Activated CD8-positive, alpha-beta T cell treated with anti-CD3 and anti-CD28 coated beads, Interleukin-2, amount 10 ng/mL, durations not matched to agents 7 days and 5 days (primary cell): ENCODE measurements around the gene MTUS2. TPM values are rescaled to one million over a fixed set of nuclear protein-coding genes. Genes with fewer than 3 reads are reported as not detected.

Experiments
- ATAC-seq: fragments of 150-1000 bp; cut with Tn5 transposase; one replicate; pipeline ENCODE4 v1.10.0; 2021; ENCODE audit warnings: moderate library complexity
- CTCF ChIA-PET: fragments of 350-600 bp; sonication (Branson Sonifier 250); formaldehyde crosslinking; loops from one replicate; lab custom pipeline; 2021; ENCODE audit warnings: antibody characterized with exemption; lab: Charles Lee
- POLR2A ChIA-PET: fragments of 350-600 bp; sonication (Branson Sonifier 250); formaldehyde crosslinking; loops from one replicate; lab custom pipeline; 2021; ENCODE audit warnings: antibody characterized with exemption; lab: Charles Lee
- DNase-seq: peaks from one replicate; pipeline ENCODE4 v3.0.0-alpha.2; 2020
- H3K27ac Mint-ChIP-seq: one replicate; pipeline ENCODE4 v1.8.0; 2021; ENCODE audit warnings: mild to moderate bottlenecking, mixed read lengths
- H3K27me3 Mint-ChIP-seq: one replicate; pipeline ENCODE4 v1.8.0; 2021; ENCODE audit warnings: low read depth, mixed read lengths
- H3K36me3 Mint-ChIP-seq: one replicate; pipeline ENCODE4 v1.8.0; 2021; ENCODE audit warnings: low read depth, mixed read lengths
- H3K4me1 Mint-ChIP-seq: one replicate; pipeline ENCODE4 v1.8.0; 2021; ENCODE audit warnings: low read depth, mixed read lengths
- H3K4me3 Mint-ChIP-seq: one replicate; pipeline ENCODE4 v1.8.0; 2021; ENCODE audit warnings: mild to moderate bottlenecking, mixed read lengths
- H3K9me3 Mint-ChIP-seq: one replicate; pipeline ENCODE4 v1.8.0; 2022; ENCODE audit warnings: mixed read lengths; ENCODE audit not compliant: insufficient read depth
- total RNA-seq, 2 experiments: library from RNA; stranded (reverse); gene quantifications; one replicate each; pipeline ENCODE4 v1.2.3, GENCODE V29; 2021

MTUS2 gene
- total RNA-seq, result not detected

DNA sequence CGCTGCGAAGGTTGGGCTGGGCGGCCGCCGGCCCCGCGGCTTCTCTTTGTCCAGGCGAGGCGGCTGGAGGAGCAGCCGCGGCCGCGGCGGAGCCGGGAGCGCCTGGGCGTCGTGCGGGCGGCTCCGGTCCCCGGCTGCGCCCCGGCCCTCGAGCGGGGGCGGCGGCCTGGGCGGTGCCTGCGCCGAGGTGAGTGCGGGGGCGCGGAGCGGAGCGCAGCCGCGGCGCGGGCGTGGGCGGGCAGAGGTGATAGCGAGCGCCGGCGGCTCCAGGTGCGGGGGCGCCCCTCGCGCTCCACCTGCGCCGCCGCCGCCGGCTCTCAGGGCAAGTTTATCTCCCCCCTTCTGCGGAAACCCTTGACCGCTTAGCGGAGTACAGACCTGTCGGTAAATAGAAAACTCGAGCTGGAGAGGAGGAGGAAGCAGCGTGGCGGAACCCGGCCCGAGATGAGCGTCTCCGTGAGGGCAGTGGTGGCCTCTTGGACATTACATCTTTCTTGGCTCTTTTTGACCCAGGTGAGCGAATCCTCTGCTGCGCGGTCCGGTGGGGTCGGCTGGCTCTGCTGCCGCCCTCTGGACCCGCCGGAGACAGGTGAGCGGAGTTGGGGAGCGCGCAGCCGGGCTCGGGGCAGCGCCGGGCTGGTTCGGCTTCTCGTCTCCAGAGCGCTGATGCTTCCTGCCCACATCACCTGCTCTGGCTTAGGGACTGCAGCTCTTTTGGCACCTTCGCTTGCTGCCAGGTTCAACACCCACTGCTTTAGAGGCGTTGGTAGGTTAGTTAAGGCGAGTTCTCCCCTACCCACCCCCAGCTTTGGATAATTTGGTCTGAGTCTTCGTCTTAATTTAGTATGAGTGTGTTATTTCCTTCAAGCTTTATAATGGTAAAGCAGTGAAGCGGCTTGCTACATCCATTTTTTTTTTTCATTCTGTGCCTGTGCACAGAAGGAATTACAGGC, at the start of gene MTUS2:
Gene MTUS2 (plus strand): TSS at position 241 of the 953 bp plus-strand sequence.
- POLR2A ChIA-PET, result no interaction called here
- CTCF ChIA-PET, result interaction anchor here (0.6 to 0.7 kb wide), 2 partner anchors 9 to 16 kb away, joined by 3 read pairs; no protein-coding TSS in a partner anchor
- Mint-ChIP-seq H3K27ac (no peak within 1 kb of the TSS), H3K9me3 (peaks cover 4% of the 10 kb centered on the region), H3K4me1 (peaks cover 4% of the 10 kb centered on the region), H3K27me3 (peaks cover 43% of the 10 kb centered on the region), H3K36me3 (no peaks in the 10 kb centered on the region), H3K4me3 (peak within 1 kb of the TSS; percentile 50)
- ATAC-seq (peak; percentile 41), DNase-seq (peak; percentile 22)

- ChIA-PET POLR2A (no interaction called here), CTCF (no interaction called here)
- H3K9me3 Mint-ChIP-seq, result peaks cover 8% of the 10 kb centered on the region
- no peak for ATAC-seq
- H3K4me1 Mint-ChIP-seq, result no peaks in the 10 kb centered on the region
- no peak for DNase-seq
- no peak overlapping the region for H3K27ac Mint-ChIP-seq
- peaks cover under 1% of the 10 kb centered on the region for H3K36me3 Mint-ChIP-seq
- H3K4me3 Mint-ChIP-seq, result no peak overlapping the region
- peaks cover 20% of the 10 kb centered on the region for H3K27me3 Mint-ChIP-seq
Observed at GRCh38 chr13:28778308-28779215, 41.6 kb upstream of the MTUS2 start.

GRCh38 chr13:28792992-28793391, 27.1 kb upstream of the MTUS2 start:
- Mint-ChIP-seq H3K36me3 (no peaks in the 10 kb centered on the region), H3K9me3 (no peaks in the 10 kb centered on the region), H3K27me3 (peaks cover 41% of the 10 kb centered on the region), H3K4me1 (peaks cover 5% of the 10 kb centered on the region), H3K27ac (no peak overlapping the region), H3K4me3 (no peak overlapping the region)
- CTCF ChIA-PET, result no interaction called here
- POLR2A ChIA-PET, result no interaction called here
- DNase-seq, result no peak
- ATAC-seq, result no peak

DNA sequence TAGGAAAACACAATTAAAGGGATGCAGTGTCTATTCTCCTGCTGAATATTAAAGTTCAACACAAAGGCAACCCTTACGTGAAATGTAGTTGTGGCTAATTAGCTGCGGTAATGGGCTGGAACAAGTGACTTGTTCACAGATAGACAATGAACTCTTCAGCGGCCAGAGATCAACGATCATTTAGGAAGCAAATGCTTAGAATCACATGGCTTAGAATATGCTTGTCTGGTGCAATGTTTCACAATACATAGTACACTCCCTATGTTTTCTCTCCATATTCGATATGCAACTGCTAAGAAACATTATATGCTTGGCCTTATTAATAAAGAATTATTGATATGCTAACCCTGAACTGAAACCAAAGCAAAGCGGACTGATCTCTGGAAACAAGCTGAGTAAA, 25.7 kb upstream of the MTUS2 start:
- ATAC-seq (no peak), DNase-seq (no peak)
- peaks cover 5% of the 10 kb centered on the region for H3K4me1 Mint-ChIP-seq
- no peak overlapping the region for H3K27ac Mint-ChIP-seq
- ChIA-PET POLR2A (no interaction called here), CTCF (no interaction called here)
- no peak overlapping the region for H3K4me3 Mint-ChIP-seq
- H3K36me3 Mint-ChIP-seq, result no peaks in the 10 kb centered on the region
- H3K27me3 Mint-ChIP-seq, result peaks cover 45% of the 10 kb centered on the region
- no peaks in the 10 kb centered on the region for H3K9me3 Mint-ChIP-seq

GRCh38 chr13:28796938-28797257, 23.2 kb upstream of the MTUS2 start:
- CTCF ChIA-PET, result interaction anchor here (0.8 to 1.1 kb wide), 12 partner anchors 13 to 520 kb away, joined by 3 to 10 read pairs (median 4); partner anchors contain the start of gene POMP
- POLR2A ChIA-PET, result no interaction called here
- Mint-ChIP-seq H3K36me3 (no peaks in the 10 kb centered on the region), H3K9me3 (no peaks in the 10 kb centered on the region), H3K4me1 (peaks cover 5% of the 10 kb centered on the region), H3K4me3 (no peak overlapping the region), H3K27ac (no peak overlapping the region), H3K27me3 (peaks cover 30% of the 10 kb centered on the region)
- DNase-seq (no peak), ATAC-seq (no peak)

GRCh38 chr13:28805193-28805819, 14.8 kb upstream of the MTUS2 start:
- no peaks in the 10 kb centered on the region for H3K36me3 Mint-ChIP-seq
- POLR2A ChIA-PET, result no interaction called here

DNA sequence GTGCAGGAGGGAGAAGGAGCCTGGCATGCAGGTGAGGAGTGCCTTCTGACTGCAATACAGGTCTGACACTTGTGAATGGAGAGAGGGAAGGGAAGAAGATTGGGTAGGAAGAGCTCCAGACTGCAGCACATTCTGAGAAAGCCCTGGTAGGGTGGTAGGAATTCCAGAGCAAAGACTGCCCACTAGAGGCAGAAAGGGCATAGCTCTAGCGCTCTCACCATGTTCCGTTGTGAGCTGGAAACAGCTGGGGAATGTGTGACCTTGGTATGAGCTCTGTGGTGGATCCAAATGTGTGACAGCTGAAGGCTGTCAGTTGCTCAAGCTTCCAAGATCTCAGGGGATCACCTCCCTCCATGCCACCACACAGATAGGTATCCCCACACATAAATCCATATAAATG, 2.9 kb upstream of the MTUS2 start:
- H3K4me1 Mint-ChIP-seq, result peaks cover 4% of the 10 kb centered on the region
- no peaks in the 10 kb centered on the region for H3K36me3 Mint-ChIP-seq
- H3K9me3 Mint-ChIP-seq, result peaks cover 4% of the 10 kb centered on the region
- ChIA-PET CTCF (no interaction called here), POLR2A (no interaction called here)
- DNase-seq (no peak), ATAC-seq (no peak)
- no peak overlapping the region for H3K4me3 Mint-ChIP-seq
- no peak overlapping the region for H3K27ac Mint-ChIP-seq
- H3K27me3 Mint-ChIP-seq, result peaks cover 37% of the 10 kb centered on the region

More at GRCh38 chr13:28805193-28805819, 14.8 kb upstream of the MTUS2 start:
- Mint-ChIP-seq H3K9me3 (peaks cover 7% of the 10 kb centered on the region), H3K4me3 (no peak overlapping the region), H3K27me3 (peaks cover 14% of the 10 kb centered on the region), H3K4me1 (no peaks in the 10 kb centered on the region), H3K27ac (no peak overlapping the region)
- ATAC-seq (no peak), DNase-seq (peak; percentile 40)
- CTCF ChIA-PET, result no interaction called here

DNA sequence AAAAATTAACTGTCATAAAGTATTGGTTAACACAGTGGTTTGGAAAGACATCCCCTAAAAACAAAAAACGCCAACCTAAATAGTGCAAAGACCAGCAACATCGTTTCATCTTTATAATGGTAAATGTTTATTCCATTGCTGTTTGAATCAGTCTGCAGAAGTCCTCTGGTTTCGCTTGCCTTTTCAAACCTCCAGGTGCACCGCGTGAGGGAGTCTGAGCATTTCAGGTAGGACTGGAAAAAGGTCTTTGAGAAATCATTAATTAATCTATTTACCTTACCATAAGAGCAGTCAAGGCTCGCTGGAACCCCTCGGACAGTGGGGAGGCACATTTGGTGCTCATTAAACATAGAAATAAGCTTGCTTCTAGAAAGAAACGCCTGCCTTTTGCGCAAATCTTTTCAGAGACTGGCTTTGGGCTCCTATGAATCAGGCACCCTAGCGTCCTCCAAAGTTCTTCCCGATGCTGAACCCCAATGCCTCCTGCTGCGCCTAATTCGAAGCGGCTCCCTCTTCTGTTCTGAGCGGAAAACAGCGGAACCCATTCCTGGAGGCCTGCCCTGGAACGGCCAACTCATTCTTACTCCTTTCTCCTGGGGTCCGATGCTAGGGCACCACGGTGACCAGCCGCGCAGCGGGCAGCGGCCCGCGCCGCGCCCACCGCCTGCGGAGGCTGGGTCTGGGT, 951 bp upstream of the MTUS2 start:
- no peak overlapping the region for H3K27ac Mint-ChIP-seq
- ATAC-seq (no peak), DNase-seq (no peak)
- CTCF ChIA-PET, result interaction anchor here (0.7 to 1.0 kb wide), 2 partner anchors 12 to 68 kb away, joined by 3 to 4 read pairs; no protein-coding TSS in a partner anchor
- POLR2A ChIA-PET, result no interaction called here
- H3K36me3 Mint-ChIP-seq, result no peaks in the 10 kb centered on the region
- peaks cover 46% of the 10 kb centered on the region for H3K27me3 Mint-ChIP-seq
- peaks cover 4% of the 10 kb centered on the region for H3K4me1 Mint-ChIP-seq
- H3K4me3 Mint-ChIP-seq, result peak overlapping the region; percentile 18
- peaks cover 4% of the 10 kb centered on the region for H3K9me3 Mint-ChIP-seq

DNA sequence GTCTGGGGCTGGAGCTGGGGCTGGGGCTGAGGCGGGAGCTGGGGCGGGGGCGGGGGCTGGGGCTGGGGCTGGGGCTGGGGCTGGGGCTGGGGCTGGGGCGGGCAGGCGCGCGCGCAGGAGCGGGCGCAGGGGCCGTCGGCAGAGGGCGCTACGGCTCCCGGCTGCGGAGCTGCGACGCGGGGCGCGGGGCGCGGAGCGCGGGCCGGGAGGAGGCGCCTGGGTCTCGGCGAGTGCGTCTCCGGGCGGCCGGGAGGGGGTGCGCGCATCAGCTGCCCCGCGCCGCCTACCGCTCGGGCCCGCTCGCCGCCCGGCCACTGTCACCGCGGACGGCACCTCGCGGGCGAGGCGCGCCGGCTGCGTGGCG, 422 bp upstream of the MTUS2 start:
- H3K9me3 Mint-ChIP-seq, result peaks cover 4% of the 10 kb centered on the region
- peaks cover 46% of the 10 kb centered on the region for H3K27me3 Mint-ChIP-seq
- ATAC-seq, result peak; percentile 90
- peaks cover 4% of the 10 kb centered on the region for H3K4me1 Mint-ChIP-seq
- CTCF ChIA-PET, result interaction anchor here (0.6 to 0.7 kb wide), 3 partner anchors 10 to 17 kb away, joined by 3 read pairs; no protein-coding TSS in a partner anchor
- DNase-seq, result peak; percentile 42
- H3K36me3 Mint-ChIP-seq, result no peaks in the 10 kb centered on the region
- POLR2A ChIA-PET, result no interaction called here
- H3K27ac Mint-ChIP-seq, result no peak overlapping the region
- H3K4me3 Mint-ChIP-seq, result no peak overlapping the region

- ATAC-seq (no peak), DNase-seq (no peak)
- Mint-ChIP-seq H3K36me3 (no peaks in the 10 kb centered on the region), H3K27ac (no peak overlapping the region), H3K4me3 (no peak overlapping the region), H3K9me3 (peaks cover 3% of the 10 kb centered on the region), H3K27me3 (peaks cover 41% of the 10 kb centered on the region), H3K4me1 (peaks cover 4% of the 10 kb centered on the region)
- CTCF ChIA-PET, result no interaction called here
- POLR2A ChIA-PET, result no interaction called here
Observed at GRCh38 chr13:28822151-28822550, 2.0 kb downstream of the MTUS2 start.

DNA sequence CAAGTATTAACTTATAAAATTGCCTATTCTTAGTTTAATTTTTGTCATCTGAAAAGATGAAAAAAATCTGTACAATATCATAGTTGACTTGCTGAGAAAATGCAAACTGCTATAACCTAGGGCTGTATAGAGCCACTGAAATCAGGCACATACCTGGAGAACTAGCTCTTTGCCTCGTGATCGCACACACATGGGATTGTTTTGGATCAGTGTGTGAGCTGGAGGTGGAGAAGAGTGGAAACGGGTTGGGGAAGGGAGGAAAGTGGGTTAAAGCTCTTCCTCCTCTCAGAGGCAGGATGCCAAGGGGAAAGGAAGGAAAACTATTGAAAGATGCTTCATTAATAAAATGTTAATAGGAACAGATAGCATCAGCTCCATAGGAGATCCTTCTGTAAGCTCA, 2.7 kb downstream of the MTUS2 start:
- ATAC-seq (no peak), DNase-seq (no peak)
- no peaks in the 10 kb centered on the region for H3K36me3 Mint-ChIP-seq
- no peak overlapping the region for H3K4me3 Mint-ChIP-seq
- H3K9me3 Mint-ChIP-seq, result peaks cover 8% of the 10 kb centered on the region
- peaks cover 38% of the 10 kb centered on the region for H3K27me3 Mint-ChIP-seq
- peaks cover 4% of the 10 kb centered on the region for H3K4me1 Mint-ChIP-seq
- H3K27ac Mint-ChIP-seq, result no peak overlapping the region
- ChIA-PET CTCF (no interaction called here), POLR2A (no interaction called here)
